IMR-90 (cell line): ENCODE measurements around the gene RRP15. TPM values are rescaled to one million over a fixed set of nuclear protein-coding genes. Genes with fewer than 3 reads are reported as not detected.
A peak's percentile ranks its signal among the peaks of the same experiment; 100 is the strongest.

ENCODE experiments used
- ATAC-seq: fragments of 200-7000 bp; cut with Tn5 transposase; 2 replicates; pipeline ENCODE4 v1.9.1; 2020; ENCODE audit warnings: low read depth, mild to moderate bottlenecking, moderate library complexity
- BruUV-seq: library from RNA; stranded (reverse); fragments of 400-500 nt; replicated peaks from 2 replicates; lab custom pipeline; 2021; lab: Mats Ljungman, UMichigan
- CTCF ChIA-PET: fragments of 300-600 bp; formaldehyde crosslinking; extraction: SDS; loops from one replicate; lab custom pipeline; 2021; ENCODE audit warnings: antibody characterized with exemption; lab: Yijun Ruan, JAX
- POLR2A ChIA-PET: fragments of 300-600 bp; sonication (Branson Sonifier 250); formaldehyde crosslinking; loops from one replicate; lab custom pipeline; 2022; ENCODE audit warnings: antibody characterized with exemption; ENCODE audit not compliant: unreplicated experiment; lab: Charles Lee
- DNase-seq: peaks from one replicate; pipeline ENCODE4 v3.0.0; 2013
- H2AFZ ChIP-seq: replicated peaks from 2 replicates; pipeline ENCODE3; 2013; ENCODE audit warnings: low read length, mild to moderate bottlenecking; ENCODE audit not compliant: poor library complexity
- H2AK5ac ChIP-seq: 2 replicates; pipeline ENCODE4 v1.6.1; 2013; ENCODE audit warnings: low read depth, low read length, inconsistent platforms
- H2AK9ac ChIP-seq: replicated peaks from 2 replicates; pipeline ENCODE3; 2013; ENCODE audit warnings: mild to moderate bottlenecking, low read depth, low read length, moderate library complexity; ENCODE audit not compliant: poor library complexity
- H2BK120ac ChIP-seq: 2 replicates; pipeline ENCODE4 v1.6.1; 2013; ENCODE audit warnings: low read depth, low read length, inconsistent platforms
- H2BK15ac ChIP-seq: 3 replicates; pipeline ENCODE4 v1.6.1; 2013; ENCODE audit warnings: low read depth, low read length, inconsistent platforms
- H2BK20ac ChIP-seq: 2 replicates; pipeline ENCODE4 v1.6.1; 2013; ENCODE audit warnings: low read depth, mild to moderate bottlenecking, inconsistent platforms, low read length, moderate library complexity
- H2BK5ac ChIP-seq: 2 replicates; pipeline ENCODE4 v1.6.1; 2013; ENCODE audit warnings: mild to moderate bottlenecking, low read depth, low read length, inconsistent platforms; ENCODE audit not compliant: poor library complexity, severe bottlenecking
- H3K14ac ChIP-seq: replicated peaks from 2 replicates; pipeline ENCODE4 v1.6.1; 2013; ENCODE audit warnings: low read depth, low read length, inconsistent platforms
- H3K18ac ChIP-seq: 2 replicates; pipeline ENCODE4 v1.6.1; 2013; ENCODE audit warnings: low read depth, low read length, control low read depth
- H3K23ac ChIP-seq: 2 replicates; pipeline ENCODE4 v1.6.1; 2013; ENCODE audit warnings: low read depth, low read length, inconsistent platforms
- H3K27ac ChIP-seq: 2 replicates; pipeline ENCODE4 v1.5.1; 2013; ENCODE audit warnings: mild to moderate bottlenecking, control low read depth, low read length; ENCODE audit not compliant: insufficient read depth
- H3K27me3 ChIP-seq: 2 replicates; pipeline ENCODE4 v1.6.1; 2013; ENCODE audit warnings: low read length; ENCODE audit not compliant: control insufficient read depth, insufficient read depth
- H3K36me3 ChIP-seq: 2 replicates; pipeline ENCODE4 v1.6.1; 2013; ENCODE audit warnings: low read length, mixed read lengths; ENCODE audit not compliant: control insufficient read depth, insufficient read depth
- H3K4ac ChIP-seq: 2 replicates; pipeline ENCODE4 v1.6.1; 2013; ENCODE audit warnings: low read depth, low read length, inconsistent platforms
- H3K4me1 ChIP-seq: 2 replicates; pipeline ENCODE4 v1.6.1; 2013; ENCODE audit warnings: low read length, mixed read lengths; ENCODE audit not compliant: control insufficient read depth, insufficient read depth
- H3K4me2 ChIP-seq: 2 replicates; pipeline ENCODE4 v1.6.1; 2013; ENCODE audit warnings: low read depth, mild to moderate bottlenecking, control low read depth, low read length, moderate library complexity
- H3K4me3 ChIP-seq: 2 replicates; pipeline ENCODE4 v1.5.1; 2013; ENCODE audit warnings: low read depth, mild to moderate bottlenecking, control low read depth, low read length, moderate library complexity; ENCODE audit not compliant: insufficient read depth
- H3K56ac ChIP-seq: 2 replicates; pipeline ENCODE4 v1.6.1; 2013; ENCODE audit warnings: low read length, inconsistent platforms; ENCODE audit not compliant: insufficient read depth; ENCODE audit errors: extremely low read depth
- H3K79me1 ChIP-seq, 2 experiments: 2 replicates each; pipeline ENCODE4 v1.6.1; 2013; ENCODE audit warnings: low read length in 2 of 2, inconsistent platforms in 1 of 2, low read depth in 1 of 2
- H3K9ac ChIP-seq: 2 replicates; pipeline ENCODE4 v1.6.1; 2013; ENCODE audit warnings: low read depth, low read length, control low read depth
- H3K9me1 ChIP-seq: 2 replicates; pipeline ENCODE4 v1.6.1; 2013; ENCODE audit warnings: low read length, inconsistent platforms; ENCODE audit not compliant: insufficient read depth
- H3K9me3 ChIP-seq: 2 replicates; pipeline ENCODE4 v1.6.1; 2013; ENCODE audit warnings: low read length; ENCODE audit not compliant: control insufficient read depth, insufficient read depth
- H4K20me1 ChIP-seq: 2 replicates; pipeline ENCODE4 v1.6.1; 2013; ENCODE audit warnings: low read length, inconsistent platforms; ENCODE audit not compliant: insufficient read depth
- H4K5ac ChIP-seq: 2 replicates; pipeline ENCODE4 v1.6.1; 2013; ENCODE audit warnings: mild to moderate bottlenecking, low read depth, low read length, control low read depth
- H4K8ac ChIP-seq, 2 experiments: 2 replicates each; pipeline ENCODE4 v1.6.1; 2013; ENCODE audit warnings: low read depth in 2 of 2, low read length in 2 of 2, control low read depth in 1 of 2, inconsistent platforms in 1 of 2
- H4K91ac ChIP-seq: 2 replicates; pipeline ENCODE4 v1.6.1; 2013; ENCODE audit warnings: low read depth, low read length, inconsistent platforms; ENCODE audit not compliant: insufficient read depth
- CEBPB ChIP-seq: IDR thresholded peaks from 2 replicates; pipeline ENCODE4 v1.6.1; 2012; ENCODE audit warnings: low read depth, low read length, improper control_type of control experiment
- ELK1 ChIP-seq: fragments of 150-350 bp; IDR thresholded peaks from 2 replicates; pipeline ENCODE4 v1.6.1; 2016; ENCODE audit warnings: low read depth, mild to moderate bottlenecking, low read length, moderate library complexity, borderline replicate concordance
- FOS ChIP-seq: fragments of 150-350 bp; IDR thresholded peaks from 2 replicates; pipeline ENCODE4 v1.6.1; 2016; ENCODE audit warnings: low read depth, low read length
- MAZ ChIP-seq: IDR thresholded peaks from 2 replicates; pipeline ENCODE4 v1.6.1; 2012; ENCODE audit warnings: low read depth, mild to moderate bottlenecking, low read length, improper control_type of control experiment, moderate library complexity, borderline replicate concordance
- MXI1 ChIP-seq: IDR thresholded peaks from 2 replicates; pipeline ENCODE4 v1.6.1; 2012; ENCODE audit warnings: low read depth, mild to moderate bottlenecking, low read length, moderate library complexity, borderline replicate concordance
- NFE2L2 ChIP-seq: fragments of 150-350 bp; IDR thresholded peaks from 2 replicates; pipeline ENCODE4 v1.6.1; 2016; ENCODE audit warnings: low read depth, mild to moderate bottlenecking, low read length
- POLR2A ChIP-seq: IDR thresholded peaks from 2 replicates; pipeline ENCODE4 v1.6.1; 2012; ENCODE audit warnings: mild to moderate bottlenecking, low read depth, low read length
- RAD21 ChIP-seq: IDR thresholded peaks from 2 replicates; pipeline ENCODE4 v1.6.1; 2012; ENCODE audit warnings: low read length, improper control_type of control experiment
- RCOR1 ChIP-seq: IDR thresholded peaks from 2 replicates; pipeline ENCODE4 v1.6.1; 2012; ENCODE audit warnings: mild to moderate bottlenecking, low read length, improper control_type of control experiment; ENCODE audit not compliant: insufficient replicate concordance
- SMC3 ChIP-seq: fragments of 150-350 bp; IDR thresholded peaks from 2 replicates; pipeline ENCODE4 v1.6.1; 2016; ENCODE audit warnings: low read depth, mild to moderate bottlenecking, antibody characterized with exemption, low read length, moderate library complexity
- whole genome bisulfite sequencing, 2 experiments: methylation state at CpG; one replicate each; pipeline versions ENCODE4 v1.1.5 to v1.1.7; 2013; ENCODE audit warnings: missing lambda C conversion rate in 2 of 2; ENCODE audit not compliant: insufficient read length in 1 of 2; ENCODE audit errors: extremely low coverage in 2 of 2; 5-methylcytosine and 5-hydroxymethylcytosine counted together
- dilution Hi-C: fragments of 300-500 bp; cut with HindIII; formaldehyde crosslinking; loops from one replicate; pipeline ENCODE4 v1.14.3; 2018; ENCODE audit warnings: low sequenced_read_pairs; ENCODE audit not compliant: unreplicated experiment
- in situ Hi-C: fragments of 300-500 bp; cut with MboI; formaldehyde crosslinking; loops from 3 replicates; pipeline ENCODE4 v1.14.3; 2019; ENCODE audit warnings: low sequenced_read_pairs, inconsistent platforms, mixed read lengths
- intact Hi-C: fragments of 100-400 bp; cut with micrococcal nuclease; formaldehyde crosslinking; loops from 2 replicates; pipeline ENCODE4 v1.10.0; 2022
- polyA plus RNA-seq, 3 experiments: library from polyadenylated mRNA; depleted of rRNA; stranded (reverse); fragments of >200 nt; gene quantifications; 2 replicates each; pipeline ENCODE4 v1.2.3, GENCODE V29; 2012; ENCODE audit warnings: low replicate concordance in 1 of 3
- total RNA-seq: library from RNA; depleted of rRNA; stranded (reverse); fragments of >200 nt; gene quantifications from 2 replicates; pipeline ENCODE4 v1.2.3, GENCODE V29; 2012
- TF ChIP-seq, protein P1 (sequence below): conservative IDR thresholded peaks from 2 replicates; pipeline ENCODE4 v1.5.1; 2012; ENCODE audit warnings: mild to moderate bottlenecking, low read depth, low read length, improper control_type of control experiment
- TF ChIP-seq, protein P2 (sequence below): fragments of 150-350 bp; IDR thresholded peaks from 2 replicates; pipeline ENCODE4 v1.6.1; 2017; ENCODE audit warnings: mild to moderate bottlenecking, antibody characterized with exemption, low read length, low read depth

The RRP15 gene
- total and polyA plus RNA-seq, 2 of the 4 experiments (the other 2 are of a cell fraction): 3.1 to 4.1 TPM

DNA sequence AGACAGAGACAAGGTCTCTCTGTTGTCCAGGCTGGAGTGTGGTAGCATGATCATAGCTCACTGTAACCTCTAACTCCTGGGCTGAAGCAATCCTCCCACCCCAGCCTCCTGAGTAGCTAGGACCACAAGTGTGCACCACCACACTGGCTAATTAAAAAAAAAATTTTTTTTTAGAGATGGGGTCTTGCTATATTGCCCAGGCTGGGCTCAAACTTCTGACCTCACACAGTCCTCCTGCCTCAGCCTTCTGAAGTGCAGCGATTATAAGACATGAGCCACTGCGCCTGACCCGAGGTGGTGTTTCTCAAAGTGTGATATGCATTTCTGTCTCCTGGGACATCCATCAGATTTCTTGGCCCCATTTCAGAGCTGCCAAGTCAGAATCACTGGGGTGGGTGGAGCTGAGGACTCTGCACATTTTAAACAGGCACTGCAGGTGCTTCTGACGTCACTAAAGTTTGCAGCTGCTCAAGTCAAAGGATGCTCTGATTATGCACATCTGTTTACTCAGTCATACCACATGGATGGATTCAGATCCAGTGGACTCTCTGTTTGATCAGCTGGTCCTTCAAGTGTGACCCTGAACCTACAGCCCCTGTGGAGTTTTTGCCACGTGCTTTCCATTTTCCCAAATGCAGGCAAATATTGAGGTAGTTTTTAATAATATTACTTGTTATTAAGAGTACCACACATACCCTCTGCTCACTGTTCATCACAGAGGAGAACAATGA is 81.4 kb downstream of the RRP15 start (continued):
- no peak for TF ChIP-seq RCOR1

DNA sequence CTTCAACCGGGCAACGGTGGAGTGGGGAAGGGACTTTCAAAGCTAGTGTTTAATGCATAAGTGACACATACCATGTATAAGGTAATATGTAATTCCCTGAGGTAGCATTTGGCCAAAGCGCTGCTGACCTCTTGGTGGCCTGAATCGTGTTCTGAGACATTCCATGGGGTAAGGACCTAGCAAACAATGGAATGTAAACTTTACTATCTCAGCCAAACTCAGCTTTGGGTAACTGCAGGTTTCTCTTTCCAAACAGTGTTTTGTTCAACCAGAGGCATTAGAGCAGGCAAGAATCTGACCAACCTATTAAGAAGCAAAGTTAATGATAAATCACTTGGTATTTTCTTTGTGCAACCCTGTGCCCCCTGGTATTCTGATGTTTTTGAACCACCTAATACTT is 82.0 kb downstream of the RRP15 start:
- Histone ChIP-seq H4K20me1 (peaks cover 4% of the 10 kb centered on the region), H3K18ac (no peak overlapping the region), H3K79me1 (peaks cover 14 to 17% of the 10 kb centered on the region in 2 experiments; a peak in 3 of 4 replicates), H2BK120ac (no peak overlapping the region), H4K5ac (no peak overlapping the region), H2AK5ac (peak overlapping the region; percentile 42; the same call in 1 of the 2 replicates), H3K27me3 (no peaks in the 10 kb centered on the region), H3K9ac (no peak overlapping the region), H3K9me3 (no peaks in the 10 kb centered on the region), H3K56ac (no peak overlapping the region), H2BK15ac (peak overlapping the region; percentile 34; the same call in 1 of the 3 replicates), H4K91ac (peak overlapping the region; percentile 6; the same call in 1 of the 2 replicates), H3K23ac (no peak overlapping the region), H3K36me3 (peaks cover 1% of the 10 kb centered on the region; the same call in 1 of the 2 replicates), H2AK9ac (no peak overlapping the region), H3K4me1 (peaks cover 39% of the 10 kb centered on the region), H3K4ac (0 out of 2 replicates have a peak overlapping the region, but pooled peaks have one; percentile 27), H4K8ac (peak overlapping the region in 1 of 2 experiments; percentile 47; a peak in 1 of 4 replicates), H2BK20ac (no peak overlapping the region), H3K14ac (peak overlapping the region; percentile 50; the same call in 1 of the 2 replicates), H3K9me1 (peaks cover 27% of the 10 kb centered on the region), H3K27ac (no peak overlapping the region), H3K4me3 (no peak overlapping the region), H3K4me2 (no peak overlapping the region), H2AFZ (no peak overlapping the region), H2BK5ac (no peak overlapping the region)
- no CpG with 5 or more reads among the region's 4 CpGs for WGBS, 2 experiments
- in situ Hi-C loops: no loop called here
- ChIA-PET POLR2A (no interaction called here), CTCF (no interaction called here)
- DNase-seq (no peak), ATAC-seq (0 out of 2 replicates have a peak, but pooled peaks have one; percentile 22)
- intact Hi-C loops: no loop called here
- dilution Hi-C loops: no loop called here
- no TSS peak for BruUV-seq
- TF ChIP-seq MXI1 (no peak), MAZ (no peak), RAD21 (no peak), SMC3 (no peak), RCOR1 (no peak), ELK1 (no peak), POLR2A (no peak), CEBPB (no peak), NFE2L2 (no peak), FOS (no peak)
- TF ChIP-seq, protein P1, sequence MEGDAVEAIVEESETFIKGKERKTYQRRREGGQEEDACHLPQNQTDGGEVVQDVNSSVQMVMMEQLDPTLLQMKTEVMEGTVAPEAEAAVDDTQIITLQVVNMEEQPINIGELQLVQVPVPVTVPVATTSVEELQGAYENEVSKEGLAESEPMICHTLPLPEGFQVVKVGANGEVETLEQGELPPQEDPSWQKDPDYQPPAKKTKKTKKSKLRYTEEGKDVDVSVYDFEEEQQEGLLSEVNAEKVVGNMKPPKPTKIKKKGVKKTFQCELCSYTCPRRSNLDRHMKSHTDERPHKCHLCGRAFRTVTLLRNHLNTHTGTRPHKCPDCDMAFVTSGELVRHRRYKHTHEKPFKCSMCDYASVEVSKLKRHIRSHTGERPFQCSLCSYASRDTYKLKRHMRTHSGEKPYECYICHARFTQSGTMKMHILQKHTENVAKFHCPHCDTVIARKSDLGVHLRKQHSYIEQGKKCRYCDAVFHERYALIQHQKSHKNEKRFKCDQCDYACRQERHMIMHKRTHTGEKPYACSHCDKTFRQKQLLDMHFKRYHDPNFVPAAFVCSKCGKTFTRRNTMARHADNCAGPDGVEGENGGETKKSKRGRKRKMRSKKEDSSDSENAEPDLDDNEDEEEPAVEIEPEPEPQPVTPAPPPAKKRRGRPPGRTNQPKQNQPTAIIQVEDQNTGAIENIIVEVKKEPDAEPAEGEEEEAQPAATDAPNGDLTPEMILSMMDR: no peak
- TF ChIP-seq, protein P2, sequence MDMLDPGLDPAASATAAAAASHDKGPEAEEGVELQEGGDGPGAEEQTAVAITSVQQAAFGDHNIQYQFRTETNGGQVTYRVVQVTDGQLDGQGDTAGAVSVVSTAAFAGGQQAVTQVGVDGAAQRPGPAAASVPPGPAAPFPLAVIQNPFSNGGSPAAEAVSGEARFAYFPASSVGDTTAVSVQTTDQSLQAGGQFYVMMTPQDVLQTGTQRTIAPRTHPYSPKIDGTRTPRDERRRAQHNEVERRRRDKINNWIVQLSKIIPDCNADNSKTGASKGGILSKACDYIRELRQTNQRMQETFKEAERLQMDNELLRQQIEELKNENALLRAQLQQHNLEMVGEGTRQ: no peak
